Upper lobe of left lung (tissue), 4 donors: Measurements from ENCODE around the gene MYADML2.

Experiments
- CTCF ChIP-seq, 6 experiments: fragments of 450-650 bp in 4 of 6; fragments of 200-600 bp in 2 of 6; sonication (generic) in 2 of 6; IDR thresholded peaks; one replicate each; pipeline ENCODE4 v1.5.1; 2016 to 2019; ENCODE audit warnings: antibody characterized with exemption in 6 of 6
- EP300 ChIP-seq, 4 donors: sonication (generic); formaldehyde crosslinking; IDR thresholded peaks; one replicate each; pipeline ENCODE4 v1.5.1; 2017; ENCODE audit warnings: antibody characterized with exemption in 4 of 4, control low read depth in 2 of 4
- POLR2A ChIP-seq, 4 donors: fragments of 450-650 bp; IDR thresholded peaks; one replicate each; pipeline ENCODE4 v1.5.1; 2016 to 2017; ENCODE audit warnings: antibody characterized with exemption in 4 of 4, mild to moderate bottlenecking in 2 of 4
- POLR2AphosphoS5 ChIP-seq, 2 donors: sonication (generic); formaldehyde crosslinking; IDR thresholded peaks; one replicate each; pipeline ENCODE4 v1.5.1; 2017; ENCODE audit warnings: antibody characterized with exemption in 2 of 2

DNA sequence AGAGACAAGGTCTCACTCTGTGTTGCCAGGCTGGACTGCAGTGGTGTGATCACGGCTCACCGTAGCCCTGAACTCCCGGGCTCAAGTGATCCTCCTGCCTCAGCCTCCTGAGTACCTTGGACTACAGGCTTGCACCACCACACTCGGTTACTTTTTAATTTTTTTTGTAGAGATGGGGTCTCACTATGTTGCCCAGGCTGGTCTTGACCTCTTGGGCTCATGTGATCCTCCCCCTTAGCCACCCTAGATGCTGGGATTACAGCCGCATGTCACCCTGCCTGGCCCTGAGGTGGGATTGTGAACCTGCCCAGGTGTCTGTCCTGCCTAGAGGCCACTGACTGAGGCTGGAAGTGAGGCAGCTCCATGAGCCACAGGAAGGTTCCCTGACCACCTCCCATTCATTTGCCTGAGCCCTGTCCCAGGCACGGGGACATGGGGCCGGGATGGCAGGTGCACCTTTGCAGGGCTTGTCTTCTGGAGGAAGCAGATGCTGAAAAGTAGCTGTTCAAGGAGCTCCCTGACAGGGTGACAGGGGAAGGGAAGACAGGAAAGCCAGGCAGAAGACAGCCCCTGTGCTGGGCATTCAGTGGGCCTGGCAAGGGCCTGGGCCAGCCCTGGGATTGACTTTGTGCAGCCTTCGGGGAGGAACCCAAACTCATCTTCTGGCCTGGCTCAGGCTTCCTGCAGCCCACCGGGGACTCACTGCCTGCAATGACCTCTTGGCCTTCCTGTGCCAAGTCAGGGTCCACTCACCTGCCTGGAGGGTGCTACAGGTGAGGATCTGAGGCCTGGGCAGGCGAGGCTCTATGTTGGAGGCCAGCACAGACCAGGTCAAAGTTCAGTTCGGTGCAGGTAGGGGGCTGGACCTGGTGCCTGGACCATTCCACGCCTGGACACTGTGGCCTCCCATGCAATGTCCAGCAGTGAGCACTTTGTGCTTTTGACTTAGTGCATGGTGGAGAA is 22.1 kb upstream of the MYADML2 start:
- TF ChIP-seq CTCF (IDR thresholded peaks at IDR 0.05) (no peak), POLR2A (IDR thresholded peaks at IDR 0.05) (no peak), EP300 (IDR thresholded peaks at IDR 0.05) (no peak), POLR2AphosphoS5 (IDR thresholded peaks at IDR 0.05) (no peak)
